ENCODE data around the gene C11orf16. TPM values are rescaled to one million over a fixed set of nuclear protein-coding genes. Genes with fewer than 3 reads are reported as not detected.
A peak's percentile ranks its signal among the peaks of the same experiment; 100 is the strongest.
"Not testable (repeated sequence)": the region's sequence is repeated elsewhere in the genome, so short reads cannot be mapped to it uniquely, and the experiment has no call there.

The C11orf16 gene
- polyA plus RNA-seq, 1 donor: 0.12 TPM

DNA sequence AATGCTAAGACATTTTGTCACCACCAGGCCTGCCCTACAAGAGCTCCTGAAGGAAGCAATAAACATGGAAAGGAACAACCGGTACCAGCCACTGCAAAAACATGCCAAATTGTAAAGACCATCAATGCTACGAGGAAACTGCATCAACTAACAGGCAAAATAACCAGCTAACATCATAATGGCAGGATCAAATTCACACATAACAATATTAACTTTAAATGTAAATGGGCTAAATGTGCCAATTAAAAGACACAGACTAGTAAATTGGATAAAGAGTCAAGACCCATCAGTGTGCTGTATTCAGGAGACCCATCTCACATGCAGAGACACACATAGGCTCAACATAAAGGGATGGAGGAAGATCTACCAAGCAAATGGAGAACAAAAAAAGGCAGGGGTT lies 41.6 kb downstream of the C11orf16 start:
- not testable (repeated sequence) for H3K9me3 ChIP-seq (ENCODE audit: control insufficient read depth, low read depth, low read length); H3K4me3 ChIP-seq (ENCODE audit: low read length); H3K36me3 ChIP-seq (ENCODE audit: control insufficient read depth, insufficient read depth, low read length); H3K27me3 ChIP-seq (ENCODE audit: control insufficient read depth, insufficient read depth, low read length); H3K27ac ChIP-seq (ENCODE audit: low read length); H3K4me1 ChIP-seq (ENCODE audit: control insufficient read depth, insufficient read depth, low read length); DNase-seq
- WGBS (ENCODE audit: insufficient coverage, low lambda C conversion rate): no CpG with 5 or more reads among the region's 2 CpGs

GRCh38 chr11:8886322-8886721 lies 46.4 kb downstream of the C11orf16 start:
- WGBS (ENCODE audit: insufficient coverage, low lambda C conversion rate): 83% methylated on average over 1 of the region's 2 CpGs
- no peak for DNase-seq
- no peak overlapping the region for H3K4me3 ChIP-seq (ENCODE audit: low read length)
- no peaks in the 10 kb centered on the region for H3K4me1 ChIP-seq (ENCODE audit: control insufficient read depth, insufficient read depth, low read length)
- H3K27me3 ChIP-seq (ENCODE audit: control insufficient read depth, insufficient read depth, low read length): no peaks in the 10 kb centered on the region
- H3K27ac ChIP-seq (ENCODE audit: low read length): no peak overlapping the region
- no peaks in the 10 kb centered on the region for H3K36me3 ChIP-seq (ENCODE audit: control insufficient read depth, insufficient read depth, low read length)
- H3K9me3 ChIP-seq (ENCODE audit: control insufficient read depth, low read depth, low read length): no peaks in the 10 kb centered on the region

DNA sequence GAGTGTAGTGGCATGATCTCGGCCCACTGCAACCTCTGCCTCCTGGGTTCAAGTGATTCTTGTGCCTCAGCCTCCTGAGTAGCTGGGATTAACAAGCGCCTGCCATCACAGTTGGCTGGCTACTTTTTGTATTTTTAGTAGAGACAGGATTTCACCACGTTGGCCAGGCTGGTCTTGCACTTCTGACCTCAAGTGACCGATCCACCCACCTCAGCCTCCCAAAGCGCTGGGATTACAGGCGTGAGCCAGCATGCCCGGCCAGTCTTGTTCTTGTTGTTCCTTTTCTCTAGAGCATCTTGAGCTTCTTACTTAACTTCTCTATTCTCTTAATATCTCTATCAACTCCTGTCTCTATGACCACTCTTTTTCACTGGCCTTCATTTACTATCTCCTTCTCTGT lies 51.2 kb downstream of the C11orf16 start:
- no CpG with 5 or more reads among the region's 7 CpGs for WGBS (ENCODE audit: insufficient coverage, low lambda C conversion rate)

GRCh38 chr11:8878771-8879170 lies 54.0 kb downstream of the C11orf16 start:
- Histone ChIP-seq H3K9me3 (ENCODE audit: control insufficient read depth, low read depth, low read length) (no peaks in the 10 kb centered on the region), H3K4me3 (ENCODE audit: low read length) (no peak overlapping the region), H3K27ac (ENCODE audit: low read length) (no peak overlapping the region), H3K36me3 (ENCODE audit: control insufficient read depth, insufficient read depth, low read length) (no peaks in the 10 kb centered on the region), H3K4me1 (ENCODE audit: control insufficient read depth, insufficient read depth, low read length) (no peaks in the 10 kb centered on the region), H3K27me3 (ENCODE audit: control insufficient read depth, insufficient read depth, low read length) (no peaks in the 10 kb centered on the region)
- WGBS (ENCODE audit: insufficient coverage, low lambda C conversion rate): no CpG with 5 or more reads among the region's 2 CpGs
- no peak for DNase-seq

More for the DNA sequence above, 51.2 kb downstream of the C11orf16 start:
- not testable (repeated sequence) for H3K36me3 ChIP-seq (ENCODE audit: control insufficient read depth, insufficient read depth, low read length); H3K4me3 ChIP-seq (ENCODE audit: low read length); H3K4me1 ChIP-seq (ENCODE audit: control insufficient read depth, insufficient read depth, low read length); H3K9me3 ChIP-seq (ENCODE audit: control insufficient read depth, low read depth, low read length); H3K27ac ChIP-seq (ENCODE audit: low read length); H3K27me3 ChIP-seq (ENCODE audit: control insufficient read depth, insufficient read depth, low read length); DNase-seq

DNA sequence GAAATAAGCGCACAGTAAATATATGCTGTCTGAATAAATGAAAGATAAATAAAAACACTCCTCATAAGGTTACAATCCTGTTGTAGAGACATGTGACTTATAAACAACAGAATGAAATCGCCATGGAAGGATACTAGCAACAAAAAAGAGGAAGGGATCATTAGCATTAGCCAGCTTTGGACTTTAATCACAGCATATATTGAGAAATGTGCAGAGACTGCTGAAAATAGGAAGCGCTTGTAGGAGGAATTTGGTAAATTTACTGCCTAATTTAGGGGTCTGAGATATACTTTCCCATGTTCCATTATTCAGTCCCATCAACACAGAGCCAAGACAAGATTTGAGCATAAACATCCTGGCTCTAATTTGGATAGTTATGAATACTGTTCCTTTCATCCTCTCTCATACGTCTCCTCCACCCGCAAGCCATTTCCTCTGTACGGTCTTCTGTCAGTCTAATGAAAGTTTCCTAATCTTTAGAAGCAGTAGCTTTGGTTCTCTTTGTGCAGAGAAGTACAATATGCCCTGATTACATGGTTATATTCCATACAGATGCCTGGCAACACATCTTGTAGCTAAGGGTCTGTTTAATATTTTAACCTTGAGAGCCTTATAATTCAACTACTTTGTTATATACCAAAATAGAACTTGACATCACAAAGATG lies 58.9 kb downstream of the C11orf16 start:
- no peak overlapping the region for H3K27ac ChIP-seq (ENCODE audit: low read length)
- H3K4me1 ChIP-seq (ENCODE audit: control insufficient read depth, insufficient read depth, low read length): peaks cover 3% of the 10 kb centered on the region
- WGBS (ENCODE audit: insufficient coverage, low lambda C conversion rate): 40% methylated on average over 1 of the region's 6 CpGs
- H3K27me3 ChIP-seq (ENCODE audit: control insufficient read depth, insufficient read depth, low read length): no peaks in the 10 kb centered on the region
- peak in 1 of 2 donors; percentile 8 for DNase-seq
- H3K4me3 ChIP-seq (ENCODE audit: low read length): no peak overlapping the region
- H3K9me3 ChIP-seq (ENCODE audit: control insufficient read depth, low read depth, low read length): no peaks in the 10 kb centered on the region
- no peaks in the 10 kb centered on the region for H3K36me3 ChIP-seq (ENCODE audit: control insufficient read depth, insufficient read depth, low read length)

GRCh38 chr11:8871962-8872361 lies 60.8 kb downstream of the C11orf16 start:
- no peak for DNase-seq
- no peak overlapping the region for H3K4me3 ChIP-seq (ENCODE audit: low read length)
- H3K27me3 ChIP-seq (ENCODE audit: control insufficient read depth, insufficient read depth, low read length): no peaks in the 10 kb centered on the region
- no CpG with 5 or more reads among the region's 6 CpGs for WGBS (ENCODE audit: insufficient coverage, low lambda C conversion rate)
- H3K36me3 ChIP-seq (ENCODE audit: control insufficient read depth, insufficient read depth, low read length): no peaks in the 10 kb centered on the region
- H3K4me1 ChIP-seq (ENCODE audit: control insufficient read depth, insufficient read depth, low read length): peaks cover 8% of the 10 kb centered on the region
- peak overlapping the region; percentile 56 for H3K27ac ChIP-seq (ENCODE audit: low read length)
- H3K9me3 ChIP-seq (ENCODE audit: control insufficient read depth, low read depth, low read length): no peaks in the 10 kb centered on the region

DNA sequence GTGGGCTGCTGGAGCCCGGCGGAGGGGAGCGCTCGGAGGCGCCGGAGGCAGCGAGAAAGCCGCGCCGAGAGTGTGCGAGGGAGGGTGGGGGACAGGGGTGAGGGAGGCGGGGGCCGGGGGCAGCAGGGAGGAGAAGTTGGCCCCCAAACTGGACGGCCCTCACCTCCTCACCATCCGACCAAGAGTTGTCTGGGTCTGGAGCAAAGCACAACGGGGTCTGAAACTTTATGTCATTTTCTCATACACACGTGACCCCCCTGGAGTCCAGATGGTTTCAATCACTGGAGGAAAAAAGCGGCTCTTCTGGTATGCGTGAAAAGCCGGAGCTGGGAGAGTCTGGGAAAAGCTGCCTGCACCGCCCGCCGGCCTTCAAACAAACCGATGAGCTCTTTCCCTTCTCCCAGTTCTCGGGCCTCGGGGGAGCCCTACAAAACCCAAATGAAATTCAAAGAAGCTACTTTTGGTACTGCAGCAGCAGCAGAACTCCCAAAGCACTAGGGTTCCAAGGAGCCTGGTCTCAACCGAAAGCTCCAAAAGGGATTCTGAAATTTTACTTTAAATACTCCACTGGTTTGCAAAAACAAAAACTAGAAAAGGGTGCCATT lies 61.5 kb downstream of the C11orf16 start:
- Histone ChIP-seq H3K4me1 (ENCODE audit: control insufficient read depth, insufficient read depth, low read length) (peaks cover 13% of the 10 kb centered on the region), H3K27me3 (ENCODE audit: control insufficient read depth, insufficient read depth, low read length) (no peaks in the 10 kb centered on the region), H3K27ac (ENCODE audit: low read length) (peak overlapping the region; percentile 56), H3K36me3 (ENCODE audit: control insufficient read depth, insufficient read depth, low read length) (no peaks in the 10 kb centered on the region), H3K4me3 (ENCODE audit: low read length) (peak overlapping the region; percentile 56), H3K9me3 (ENCODE audit: control insufficient read depth, low read depth, low read length) (no peaks in the 10 kb centered on the region)
- DNase-seq: peak; percentile 72 to 81
- WGBS (ENCODE audit: insufficient coverage, low lambda C conversion rate): 19% methylated on average over 2 of the region's 27 CpGs

- Histone ChIP-seq H3K27me3 (ENCODE audit: control insufficient read depth, insufficient read depth, low read length) (no peaks in the 10 kb centered on the region), H3K4me1 (ENCODE audit: control insufficient read depth, insufficient read depth, low read length) (peaks cover 13% of the 10 kb centered on the region), H3K4me3 (ENCODE audit: low read length) (peak overlapping the region; percentile 56), H3K9me3 (ENCODE audit: control insufficient read depth, low read depth, low read length) (no peaks in the 10 kb centered on the region), H3K27ac (ENCODE audit: low read length) (peak overlapping the region; percentile 56), H3K36me3 (ENCODE audit: control insufficient read depth, insufficient read depth, low read length) (no peaks in the 10 kb centered on the region)
- peak; percentile 73 to 85 for DNase-seq
- WGBS (ENCODE audit: insufficient coverage, low lambda C conversion rate): no CpG with 5 or more reads among the region's 81 CpGs
These were observed 62.2 kb downstream of the C11orf16 start for GRCh38 chr11:8870411-8871170.

Other genes with a start within 250 kb of the C11orf16 start
- 15.0 TPM for gene AKIP1, start 21.8 kb downstream of the C11orf16 start, polyA plus RNA-seq
- gene ASCL3, start 10.1 kb upstream of the C11orf16 start, polyA plus RNA-seq: 0.18 TPM
- gene TMEM9B, start 31.5 kb upstream of the C11orf16 start, polyA plus RNA-seq: 67.4 TPM
- gene NRIP3, start 71.1 kb upstream of the C11orf16 start, polyA plus RNA-seq: 0.78 TPM
- gene SCUBE2, start 158.7 kb upstream of the C11orf16 start, polyA plus RNA-seq: 10.7 TPM